ENCODE results near the gene PAPSS1. TPM values are rescaled to one million over a fixed set of nuclear protein-coding genes. Genes with fewer than 3 reads are reported as not detected.

Gene PAPSS1
- total and polyA plus RNA-seq, 2 of the 8 experiments (the other 6 are each of a cell fraction or from before 2014, with no cell fraction given), result 79.2 to 98.5 TPM

DNA sequence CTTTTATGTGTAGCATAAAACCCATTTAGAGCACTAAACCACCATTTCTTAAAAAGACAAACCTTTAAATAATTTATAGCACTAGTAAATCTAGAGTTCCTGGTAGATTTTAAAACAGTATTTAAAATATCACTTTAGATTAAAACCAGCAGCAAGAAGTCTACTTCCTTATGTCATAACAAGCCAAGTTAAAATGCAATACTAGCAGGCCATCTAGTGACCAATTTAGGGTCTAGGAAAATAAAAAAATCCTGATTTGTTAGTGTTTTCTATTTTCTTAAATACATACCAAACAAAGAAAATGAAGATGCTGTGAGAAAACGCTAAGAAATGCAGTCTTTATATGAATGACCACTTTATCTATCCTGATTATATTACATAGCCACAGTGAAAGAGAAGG, 53.9 kb downstream of the PAPSS1 start:
- Histone ChIP-seq H3K27me3 (replicated peaks in 1 of 4; ENCODE audit: control insufficient read depth in 3 of 4, extremely low read depth in 1 of 4, insufficient read depth in 3 of 4, low read length in 3 of 4) (no peaks in the 10 kb centered on the region), H3K79me1 (ENCODE audit: low read depth, low read length) (no peaks in the 10 kb centered on the region), H3K14ac (ENCODE audit: insufficient read length) (no peak overlapping the region), H2BK120ac (replicated peaks; ENCODE audit: low read depth, low read length) (no peak overlapping the region), H2BK20ac (ENCODE audit: low read length) (no peak overlapping the region), H3K4me2 (ENCODE audit: insufficient read depth in 1 of 2, low read depth in 2 of 2, low read length in 2 of 2) (no peak overlapping the region), H3K23ac (ENCODE audit: insufficient read length) (no peak overlapping the region), H4K20me1 (replicated peaks in 1 of 2; ENCODE audit: control insufficient read depth in 1 of 2, insufficient read depth in 2 of 2, low read length in 2 of 2) (no peaks in the 10 kb centered on the region), H3K4ac (replicated peaks; ENCODE audit: insufficient read length, low read depth, low read length) (no peak overlapping the region), H3K27ac (ENCODE audit: low read depth, low read length) (no peak overlapping the region), H2BK5ac (ENCODE audit: low read depth, low read length) (no peak overlapping the region), H3K18ac (ENCODE audit: extremely low read depth, low read length) (no peak overlapping the region), H4K8ac (ENCODE audit: extremely low read depth, insufficient read depth, low read length) (no peak overlapping the region), H4K91ac (replicated peaks; ENCODE audit: insufficient read length, low read length) (no peak overlapping the region), H3K79me2 (ENCODE audit: control insufficient read depth in 1 of 2, insufficient read depth in 2 of 2, low read length in 2 of 2) (no peaks in the 10 kb centered on the region), H3K4me3 (ENCODE audit: extremely low read depth in 1 of 4, insufficient read depth in 2 of 4, low read depth in 3 of 4, low read length in 4 of 4) (no peak overlapping the region), H3K36me3 (ENCODE audit: control insufficient read depth in 2 of 4, insufficient read depth in 4 of 4, low read length in 3 of 4) (no peaks in the 10 kb centered on the region), H2AK5ac (ENCODE audit: low read depth, low read length) (no peak overlapping the region), H3K4me1 (replicated peaks in 1 of 4; ENCODE audit: control insufficient read depth in 3 of 4, insufficient read depth in 4 of 4, low read length in 3 of 4) (0 out of 7 replicates have a peak, but pooled peaks cover 0 to 1% (median 0%) of the 10 kb centered on the region in 4 experiments), H3K9me3 (ENCODE audit: insufficient read depth in 2 of 2, low read depth in 1 of 2, low read length in 1 of 2) (no peaks in the 10 kb centered on the region), H3K23me2 (ENCODE audit: low read depth, low read length) (no peaks in the 10 kb centered on the region), H3K56ac (replicated peaks; ENCODE audit: insufficient read length, low read depth, low read length) (no peak overlapping the region), H4K5ac (ENCODE audit: insufficient read length, low read depth, low read length) (no peak overlapping the region), H2BK15ac (ENCODE audit: low read length) (no peak overlapping the region), H2AFZ (ENCODE audit: low read length) (no peak overlapping the region), H3K9ac (replicated peaks in 1 of 4; ENCODE audit: extremely low read depth in 1 of 4, low read depth in 3 of 4, low read length in 3 of 4) (no peak overlapping the region), H2BK12ac (ENCODE audit: low read depth, low read length) (no peak overlapping the region)
- TF ChIP-seq RAD21 (IDR thresholded peaks at IDR 0.05 in 1 of 2, conservative IDR thresholded peaks at IDR 0.05 in 1 of 2; ENCODE audit: low read depth in 2 of 2, low read length in 2 of 2) (peak in 1 of 2 experiments; percentile 55; a peak in 3 of 4 replicates), CBX8 (IDR thresholded peaks at IDR 0.05; ENCODE audit: borderline replicate concordance, low read depth, low read length) (no peak)
- 76% methylated on average over 1 of the region's 1 CpG; no CpG with 5 or more reads in 1 of the 2 experiments for WGBS, 2 experiments (ENCODE audit: extremely low coverage in 1 of 2, insufficient coverage in 1 of 2, insufficient read length in 1 of 2, insufficient replicate concordance in 2 of 2, low coverage in 1 of 2, low lambda C conversion rate in 2 of 2, missing lambda C conversion rate in 1 of 2)
- POLR2A ChIA-PET (ENCODE audit: partially characterized antibody), result no interaction called here
- DNase-seq (ENCODE audit: low read depth in 1 of 2, low spot score in 2 of 2) (no peak), FAIRE-seq (no peak)
- CTCF ChIA-PET (ENCODE audit: partially characterized antibody), result interaction anchor here (1.1 to 2.0 kb wide), 2 partner anchors 53 to 68 kb away, joined by 3 to 7 read pairs; no protein-coding TSS in a partner anchor

Measured in H1 (cell line).